GM10847 (cell line): ENCODE data around the gene RACGAP1.

Experiments
- POLR2A ChIP-seq: IDR thresholded peaks from 2 replicates; pipeline ENCODE4 v1.6.1; 2011; ENCODE audit not compliant: insufficient read length; ENCODE audit errors: extremely low read depth

RACGAP1 gene

DNA sequence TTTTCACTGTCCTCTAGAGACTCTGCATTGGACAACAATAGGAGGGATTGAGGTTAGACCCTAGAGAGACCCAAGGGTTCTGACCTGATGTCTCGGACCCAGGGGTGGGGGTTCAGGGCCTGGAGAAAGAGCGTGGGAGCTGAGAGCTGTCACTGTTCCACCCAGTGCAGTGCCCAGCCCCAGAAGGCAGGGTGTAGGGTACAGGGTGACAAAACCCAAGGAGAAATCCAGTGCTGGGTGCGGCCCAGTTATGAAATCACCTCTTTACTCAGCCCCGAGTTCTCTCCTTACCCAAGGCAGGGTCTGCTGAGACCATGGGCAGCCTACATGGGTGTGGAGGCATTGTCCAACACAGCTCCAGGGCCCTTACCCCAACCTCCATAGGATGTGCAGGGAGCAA lies 72.1 kb downstream of the RACGAP1 start:
- TF ChIP-seq POLR2A, result no peak

DNA sequence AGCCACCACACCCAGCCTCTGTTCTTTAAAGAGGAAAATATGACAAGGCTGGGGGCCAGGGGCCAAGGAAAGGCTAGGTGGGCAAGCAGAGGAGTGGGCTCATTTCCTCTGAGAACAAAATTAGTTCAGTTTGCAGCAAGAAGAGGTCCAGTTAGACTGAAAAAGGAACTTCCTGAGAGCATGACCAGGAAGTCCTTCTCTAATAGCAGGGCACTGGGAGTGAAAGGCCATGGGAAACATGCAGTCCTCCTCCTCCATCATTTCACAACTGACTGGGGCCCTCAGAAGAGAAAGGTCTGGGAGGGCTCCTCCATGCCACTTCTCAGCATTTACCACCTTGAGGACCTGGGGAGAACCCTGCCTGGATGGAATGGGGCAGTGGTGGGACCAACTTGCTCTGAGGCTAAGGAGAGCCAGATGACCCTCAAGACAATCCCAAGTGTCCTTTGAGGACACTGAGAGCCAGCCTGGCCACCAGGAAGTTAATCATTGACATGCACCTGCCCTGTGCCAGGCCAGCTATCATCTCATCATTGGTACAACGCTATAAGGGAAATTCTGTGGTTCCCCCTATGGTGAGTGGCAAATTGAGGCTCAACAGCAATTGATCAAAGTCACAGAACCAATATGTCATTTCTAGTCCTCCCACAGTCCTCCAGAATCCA lies 72.8 kb downstream of the RACGAP1 start:
- TF ChIP-seq POLR2A, result no peak

DNA sequence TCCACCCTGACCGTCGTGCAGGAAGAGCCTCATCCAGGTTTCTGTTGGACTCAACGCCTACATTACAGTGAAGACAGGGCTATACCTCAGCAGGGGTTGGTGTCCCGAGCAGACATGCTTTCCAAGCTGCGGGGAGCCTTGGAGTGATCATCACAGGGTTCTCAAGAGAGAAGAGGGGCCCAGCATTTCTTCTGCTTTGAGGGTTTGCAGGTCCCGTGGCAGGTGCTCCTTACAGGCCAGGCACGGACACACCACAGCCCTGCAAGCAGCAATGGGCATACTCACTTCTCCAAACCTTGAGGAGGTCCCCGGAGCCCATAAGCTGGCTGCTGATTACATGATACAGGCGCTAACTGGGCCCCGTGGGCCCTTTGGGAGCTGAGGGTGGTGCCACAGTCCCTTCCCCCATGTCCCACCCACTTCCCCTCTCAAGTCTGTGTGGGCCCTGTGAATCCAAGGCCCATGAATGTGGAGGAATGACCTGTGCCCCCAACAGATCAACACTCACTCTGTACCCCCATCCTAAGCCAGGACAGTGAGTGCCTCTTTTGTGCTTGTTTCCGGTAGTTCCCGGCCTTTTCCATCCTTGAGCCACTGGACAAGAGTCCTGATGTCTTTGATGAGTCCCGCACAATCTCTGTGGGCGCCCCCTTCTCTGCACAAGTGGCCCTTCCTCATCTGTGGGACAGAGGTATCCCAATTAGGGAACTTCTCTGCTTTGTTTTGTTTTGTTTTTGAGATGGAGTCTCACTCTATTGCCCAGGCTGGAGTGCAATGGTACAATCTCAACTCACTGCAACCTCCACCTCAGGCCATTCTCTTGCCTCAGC lies 73.7 kb downstream of the RACGAP1 start:
- TF ChIP-seq POLR2A, result no peak

DNA sequence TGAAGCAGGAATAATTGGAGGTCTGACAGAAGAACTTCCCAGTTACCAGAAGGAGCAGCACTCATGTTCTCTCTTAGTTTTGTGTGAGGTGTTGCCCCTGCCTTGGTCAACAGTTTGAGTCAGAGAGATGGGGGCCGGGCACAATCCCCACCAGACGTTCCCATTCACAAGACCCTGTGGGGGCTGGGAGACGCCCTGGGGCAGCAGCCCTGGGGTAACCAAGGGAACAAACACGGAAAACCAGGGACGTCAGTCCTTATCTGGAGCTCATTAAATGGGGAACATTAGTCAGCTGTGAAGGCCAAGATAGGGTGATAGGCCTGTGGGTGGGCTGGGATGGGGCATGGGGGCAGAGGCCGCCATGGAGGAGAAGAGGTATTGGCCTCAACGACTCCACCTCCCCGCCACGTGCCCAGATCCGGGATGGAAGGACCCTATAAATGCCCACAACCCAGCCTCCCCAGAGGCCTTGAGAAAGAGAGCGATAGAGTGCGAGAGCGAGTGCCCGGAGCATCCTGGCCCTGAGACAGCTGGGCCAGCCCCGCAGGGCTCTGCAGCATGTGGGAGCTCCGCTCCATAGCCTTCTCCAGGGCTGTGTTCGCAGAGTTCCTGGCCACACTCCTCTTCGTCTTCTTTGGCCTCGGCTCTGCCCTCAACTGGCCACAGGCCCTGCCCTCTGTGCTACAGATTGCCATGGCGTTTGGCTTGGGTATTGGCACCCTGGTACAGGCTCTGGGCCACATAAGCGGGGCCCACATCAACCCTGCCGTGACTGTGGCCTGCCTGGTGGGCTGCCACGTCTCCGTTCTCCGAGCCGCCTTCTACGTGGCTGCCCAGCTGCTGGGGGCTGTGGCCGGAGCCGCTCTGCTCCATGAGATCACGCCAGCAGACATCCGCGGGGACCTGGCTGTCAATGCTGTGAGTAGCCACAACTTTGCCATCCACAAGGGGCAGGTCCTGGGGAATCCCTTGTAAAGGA lies 74.7 kb downstream of the RACGAP1 start, which contains the start of gene AQP2:
Gene AQP2, plus strand, starts transcription at position 465 of the 979 bp plus-strand sequence. Its CDS starts 94 bp downstream, at position 559.
- TF ChIP-seq POLR2A, result no peak

DNA sequence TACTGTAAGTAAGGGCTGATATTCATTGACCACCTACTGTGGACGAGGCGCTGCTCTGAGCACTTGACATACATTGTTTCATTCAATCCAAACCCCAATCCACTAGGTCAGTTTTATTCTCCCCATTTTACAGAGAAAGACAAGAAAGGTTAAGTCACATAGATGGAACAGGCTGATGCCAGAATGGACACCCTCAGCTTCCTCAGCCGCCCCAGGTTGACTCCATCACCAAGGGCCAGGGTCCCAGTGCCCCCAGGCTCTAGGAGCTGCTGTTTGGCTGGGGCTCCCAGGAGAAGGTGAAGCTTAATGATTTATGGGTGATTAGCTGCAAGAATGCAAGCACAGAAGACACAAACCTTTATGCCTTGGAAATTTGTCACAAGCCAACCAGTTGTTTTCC lies 75.4 kb downstream of the RACGAP1 start:
- TF ChIP-seq POLR2A, result no peak

DNA sequence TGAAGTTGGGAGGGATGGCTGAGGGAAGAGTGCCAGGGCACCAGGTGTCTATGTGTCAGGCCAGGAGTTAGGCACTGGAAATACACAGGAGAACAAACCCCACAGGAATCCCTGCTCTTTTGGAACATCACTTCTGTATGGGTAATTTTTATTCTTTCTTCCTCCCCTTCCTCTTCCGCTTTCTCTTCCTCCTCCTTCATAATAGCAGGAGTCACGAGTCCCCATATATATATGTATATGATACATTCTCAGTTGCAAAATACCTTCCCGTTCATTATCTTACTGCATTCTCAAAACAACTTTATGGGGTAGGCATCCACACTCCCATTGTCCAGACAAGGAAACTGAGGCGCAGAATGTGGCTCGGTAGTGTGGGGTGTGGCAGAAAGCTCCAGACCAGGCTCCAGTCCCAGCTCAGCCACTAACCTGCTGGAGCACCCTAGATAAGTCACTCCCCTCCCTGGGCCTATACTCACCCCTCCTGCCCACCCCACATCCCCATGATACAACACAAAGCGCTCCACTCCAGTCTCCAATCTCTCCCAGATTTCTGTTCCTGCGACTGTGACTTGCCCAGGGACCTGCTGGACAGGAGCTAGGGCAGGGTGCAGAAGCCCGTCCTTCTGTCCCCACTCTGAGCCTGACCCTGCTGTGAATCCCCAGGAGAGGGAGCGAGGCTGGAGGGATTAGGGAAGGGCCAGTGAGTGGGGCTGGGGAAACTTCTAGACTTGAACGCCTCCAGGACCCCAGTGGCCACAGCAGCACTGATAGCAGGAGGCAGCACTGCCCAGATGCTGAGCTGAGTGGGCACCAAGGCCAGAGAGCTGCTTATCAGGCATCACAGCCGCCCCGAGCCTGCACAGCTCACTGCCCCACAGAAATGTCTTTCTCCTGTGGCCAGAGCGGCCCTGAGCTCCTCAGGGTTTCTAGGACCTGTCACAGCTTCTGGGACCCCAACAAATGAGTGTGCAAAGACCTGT lies 76.1 kb downstream of the RACGAP1 start:
- TF ChIP-seq POLR2A, result no peak

DNA sequence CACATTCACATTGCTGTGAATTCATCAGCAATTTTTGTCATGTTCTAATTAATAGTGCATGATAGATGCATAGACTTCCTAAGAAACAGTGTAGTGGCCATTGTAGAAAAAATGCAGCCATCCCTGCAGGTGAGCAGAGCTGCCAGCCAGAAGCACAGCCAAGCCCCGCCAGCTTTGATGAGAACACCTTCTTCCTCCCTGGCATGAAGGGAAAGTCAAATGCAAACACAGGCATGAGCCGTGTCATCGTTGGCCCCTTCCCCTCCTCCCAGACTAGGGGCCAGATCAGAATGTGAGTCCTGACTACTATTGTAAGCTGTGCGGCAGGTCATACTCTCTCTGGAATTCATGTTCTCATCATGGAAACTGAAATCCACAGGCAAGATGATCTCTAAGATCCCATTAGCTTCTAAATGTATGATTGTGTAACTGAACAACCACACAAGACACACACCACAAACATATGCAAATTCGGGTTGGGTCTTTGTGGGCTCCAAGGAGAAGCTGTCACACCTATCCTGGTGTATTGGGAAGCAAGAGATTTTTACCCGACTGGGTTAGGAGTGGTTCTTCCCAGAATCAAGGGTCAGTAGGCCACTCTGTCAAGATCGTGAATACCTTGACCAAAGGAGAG lies 77.6 kb downstream of the RACGAP1 start:
- no peak for TF ChIP-seq POLR2A

DNA sequence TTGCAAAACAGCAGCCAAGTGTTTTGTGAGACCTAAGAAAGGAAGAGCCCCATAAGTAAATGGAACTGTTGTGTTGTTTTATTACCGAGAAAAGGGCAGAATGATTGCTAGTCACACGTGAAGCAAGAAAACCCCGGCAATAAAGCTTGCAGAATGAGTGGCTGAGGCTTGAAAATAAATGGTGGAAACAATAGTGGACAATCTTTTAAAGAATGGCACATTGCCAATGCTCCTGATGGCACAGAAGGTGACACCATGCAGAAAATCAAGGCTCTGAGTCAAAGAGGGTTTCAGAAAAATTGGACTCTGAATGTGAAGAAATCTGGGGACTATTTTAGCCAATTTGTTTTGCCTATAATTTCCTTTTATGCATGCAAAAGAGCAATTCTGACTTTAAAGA lies 78.8 kb downstream of the RACGAP1 start:
- TF ChIP-seq POLR2A, result no peak

DNA sequence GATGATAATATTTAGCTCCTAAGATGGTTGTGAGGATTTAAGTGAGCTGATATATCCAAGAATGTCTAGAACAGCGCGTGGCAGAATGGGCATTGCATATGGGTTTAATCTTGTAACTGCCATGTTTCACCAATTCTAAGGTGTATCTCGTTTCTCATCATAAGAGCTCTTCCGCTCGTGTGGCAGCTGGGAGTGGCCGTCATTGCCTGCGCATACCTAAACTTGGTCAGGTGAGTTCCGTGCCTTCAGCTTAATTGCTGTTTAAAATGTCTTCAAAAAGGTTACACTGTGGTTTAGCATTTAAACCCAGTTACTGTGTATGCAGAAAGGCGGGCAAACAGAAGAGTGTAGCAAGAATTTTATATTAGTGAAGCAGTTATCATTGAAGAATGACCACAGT lies 79.2 kb downstream of the RACGAP1 start:
- no peak for TF ChIP-seq POLR2A

DNA sequence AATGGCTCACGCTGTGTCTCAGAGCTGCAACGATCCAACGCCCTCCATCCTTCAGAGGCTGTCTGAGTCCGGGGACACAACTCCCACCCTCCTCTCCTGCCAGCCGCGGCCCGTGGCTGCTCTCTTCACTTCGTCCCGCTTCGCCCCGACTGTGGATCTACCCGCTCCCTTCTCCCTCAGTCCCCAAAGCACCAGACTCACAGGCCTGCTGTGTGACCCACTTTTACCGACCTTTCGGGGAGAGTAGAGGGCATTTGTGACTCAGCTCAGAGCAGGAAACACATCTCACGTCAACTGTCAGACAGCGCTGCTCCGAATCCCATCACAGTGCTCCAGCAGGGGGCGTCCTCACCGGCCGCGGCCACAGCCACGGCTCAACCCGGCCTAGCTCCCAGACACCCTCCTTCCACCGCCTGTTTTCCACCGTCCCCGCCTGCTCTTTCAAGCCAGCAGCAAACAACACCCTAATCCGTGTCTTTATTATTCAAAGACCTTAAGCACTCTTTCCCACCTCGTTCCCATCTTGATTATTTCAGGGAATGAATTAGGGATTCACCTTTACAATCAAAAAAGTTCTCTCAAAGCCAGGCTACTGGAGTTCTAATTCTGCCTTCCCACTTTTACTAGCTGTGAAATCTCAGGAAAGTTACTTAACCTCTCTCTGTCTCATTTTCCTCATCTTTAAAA lies 79.8 kb downstream of the RACGAP1 start:
- TF ChIP-seq POLR2A, result no peak

DNA sequence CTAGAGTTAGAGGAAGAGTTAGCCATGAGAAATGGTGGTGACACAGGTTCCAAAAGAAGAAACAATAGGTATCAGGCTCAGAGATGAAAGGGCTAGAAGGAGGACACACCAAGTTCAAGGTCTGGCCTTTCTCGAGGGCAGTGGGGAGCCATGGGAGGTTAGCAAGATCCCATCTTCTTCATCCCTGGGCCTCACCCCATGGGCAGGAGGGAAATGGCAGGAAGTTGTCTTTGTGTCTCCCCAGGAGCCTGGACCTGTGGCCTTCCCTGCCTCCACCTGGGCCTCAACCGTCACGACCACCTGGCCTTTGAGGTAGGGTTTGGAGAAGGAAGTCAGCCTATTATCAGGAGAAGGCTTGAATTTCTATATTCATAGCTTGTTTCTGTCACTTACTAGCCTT lies 80.6 kb downstream of the RACGAP1 start:
- TF ChIP-seq POLR2A, result no peak

DNA sequence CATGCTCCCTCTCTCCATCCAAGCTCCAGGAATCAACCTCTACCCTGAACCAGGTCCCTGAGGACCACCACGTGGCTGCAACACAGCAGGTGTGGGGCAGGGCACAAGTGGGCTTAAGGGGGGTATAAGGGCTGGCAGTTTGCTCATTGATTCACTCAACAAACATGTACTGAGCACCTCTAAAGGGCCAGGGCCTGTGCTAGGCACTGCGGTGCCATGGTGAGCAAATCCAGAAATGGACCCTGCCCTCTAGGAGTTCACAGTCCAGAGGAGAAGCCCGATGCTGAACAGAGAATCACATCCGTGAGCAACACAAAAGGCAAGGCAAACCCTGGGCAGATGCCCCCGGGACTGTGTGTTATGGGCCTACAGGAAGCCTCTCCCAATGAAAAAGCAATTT lies 81.2 kb downstream of the RACGAP1 start:
- no peak for TF ChIP-seq POLR2A

DNA sequence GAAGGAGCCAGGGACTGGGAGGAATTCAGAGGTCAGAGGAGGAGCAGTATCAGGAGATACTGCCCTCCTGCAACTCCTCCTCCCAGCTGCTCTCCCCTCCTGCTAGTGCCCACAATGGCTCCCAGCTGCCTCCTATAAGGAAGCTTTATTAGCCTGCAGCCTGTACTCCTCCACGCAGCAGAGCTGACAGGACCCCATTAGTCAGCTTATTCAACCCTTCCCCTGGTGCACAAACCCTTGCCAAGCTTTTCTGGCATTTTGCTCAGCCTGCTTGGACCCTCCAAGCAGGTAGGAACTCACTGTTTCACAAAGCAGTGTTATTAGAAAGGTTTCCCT lies 81.7 kb downstream of the RACGAP1 start:
- no peak for TF ChIP-seq POLR2A
